Tibial nerve (tissue), 4 donors: ENCODE data around the gene DENND1A.

ENCODE experiments used
- EP300 ChIP-seq, 2 donors: sonication (generic); formaldehyde crosslinking; IDR thresholded peaks; one replicate each; pipeline ENCODE4 v1.6.1; 2017; ENCODE audit warnings: antibody characterized with exemption in 2 of 2, mild to moderate bottlenecking in 1 of 2
- POLR2A ChIP-seq, 2 donors: fragments of 450-650 bp; IDR thresholded peaks; one replicate each; pipeline ENCODE4 v1.6.1; 2017; ENCODE audit warnings: antibody characterized with exemption in 2 of 2, mild to moderate bottlenecking in 2 of 2, moderate library complexity in 2 of 2
- TF ChIP-seq, protein P1 (sequence below), 5 experiments: fragments of 200-600 bp in 3 of 5; fragments of 450-650 bp in 2 of 5; sonication (generic) in 3 of 5; IDR thresholded peaks; one replicate each; pipeline ENCODE4 v1.5.1; 2016 to 2019; ENCODE audit warnings: antibody characterized with exemption in 5 of 5, mild to moderate bottlenecking in 3 of 5, moderate library complexity in 2 of 5

DNA sequence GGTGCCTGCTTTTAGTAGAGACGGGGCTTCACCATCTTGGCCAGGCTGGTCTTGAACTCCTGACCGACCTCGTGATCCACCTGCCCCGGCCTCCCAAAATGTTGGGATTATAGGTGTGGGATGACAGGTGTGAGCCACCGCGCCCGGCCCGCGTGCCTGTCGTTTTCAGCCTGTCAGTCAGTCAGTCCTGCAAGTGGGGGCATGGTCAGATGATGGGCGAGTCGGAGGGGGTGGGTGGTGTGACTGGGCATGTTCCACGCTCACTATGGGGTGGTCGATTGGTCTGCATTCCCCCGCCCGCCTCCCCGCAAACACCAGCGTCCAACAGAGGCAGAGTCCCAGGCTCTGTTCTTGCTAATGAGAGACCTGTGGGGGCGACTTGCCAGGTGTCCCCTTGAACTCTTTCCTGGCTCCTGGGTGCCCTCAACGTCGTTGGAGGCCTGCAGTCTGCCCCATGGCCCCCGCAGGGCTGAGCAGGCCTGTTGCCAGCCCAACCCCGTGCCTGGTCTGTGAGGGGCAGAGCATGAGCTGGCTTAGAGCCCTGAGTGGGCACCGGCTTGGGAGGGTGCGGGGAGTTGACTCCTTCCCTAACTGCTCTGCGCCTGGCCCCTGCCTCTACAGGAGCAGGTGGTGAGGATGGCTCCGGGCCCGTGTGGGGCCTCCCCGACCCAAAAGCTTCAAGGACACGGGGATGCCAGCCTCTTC, 550.8 kb downstream of the DENND1A start:
- TF ChIP-seq, protein P1, sequence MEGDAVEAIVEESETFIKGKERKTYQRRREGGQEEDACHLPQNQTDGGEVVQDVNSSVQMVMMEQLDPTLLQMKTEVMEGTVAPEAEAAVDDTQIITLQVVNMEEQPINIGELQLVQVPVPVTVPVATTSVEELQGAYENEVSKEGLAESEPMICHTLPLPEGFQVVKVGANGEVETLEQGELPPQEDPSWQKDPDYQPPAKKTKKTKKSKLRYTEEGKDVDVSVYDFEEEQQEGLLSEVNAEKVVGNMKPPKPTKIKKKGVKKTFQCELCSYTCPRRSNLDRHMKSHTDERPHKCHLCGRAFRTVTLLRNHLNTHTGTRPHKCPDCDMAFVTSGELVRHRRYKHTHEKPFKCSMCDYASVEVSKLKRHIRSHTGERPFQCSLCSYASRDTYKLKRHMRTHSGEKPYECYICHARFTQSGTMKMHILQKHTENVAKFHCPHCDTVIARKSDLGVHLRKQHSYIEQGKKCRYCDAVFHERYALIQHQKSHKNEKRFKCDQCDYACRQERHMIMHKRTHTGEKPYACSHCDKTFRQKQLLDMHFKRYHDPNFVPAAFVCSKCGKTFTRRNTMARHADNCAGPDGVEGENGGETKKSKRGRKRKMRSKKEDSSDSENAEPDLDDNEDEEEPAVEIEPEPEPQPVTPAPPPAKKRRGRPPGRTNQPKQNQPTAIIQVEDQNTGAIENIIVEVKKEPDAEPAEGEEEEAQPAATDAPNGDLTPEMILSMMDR (IDR thresholded peaks at IDR 0.05) = no peak
- TF ChIP-seq POLR2A (IDR thresholded peaks at IDR 0.05) (no peak), EP300 (IDR thresholded peaks at IDR 0.05) (no peak)
